PC-3 (cell line): ENCODE results near the gene MATN1.

Experiments
- CTCF ChIP-seq: fragments of 300-600 bp; sonication (generic); conservative IDR thresholded peaks from 2 replicates; pipeline ENCODE4 v1.5.1; 2017; ENCODE audit warnings: antibody characterized with exemption, low read depth, mild to moderate bottlenecking, low read length
- EZH2 ChIP-seq: fragments of 300-600 bp; sonication (generic); IDR thresholded peaks from one replicate; pipeline ENCODE4 v1.6.1; 2017; ENCODE audit warnings: antibody characterized with exemption, mild to moderate bottlenecking, low read length; ENCODE audit not compliant: unreplicated experiment
- EZH2phosphoT487 ChIP-seq: fragments of 300-600 bp; sonication (generic); IDR thresholded peaks from 2 replicates; pipeline ENCODE4 v1.6.1; 2018; ENCODE audit warnings: mild to moderate bottlenecking, antibody characterized with exemption, low read length, borderline replicate concordance

- no peak for TF ChIP-seq EZH2
- no peak for TF ChIP-seq CTCF
- no peak for TF ChIP-seq EZH2phosphoT487
Observed at GRCh38 chr1:30768159-30768829, 44.9 kb upstream of the MATN1 start.
